ENCODE measurements around the gene ART4. TPM values are rescaled to one million over a fixed set of nuclear protein-coding genes. Genes with fewer than 3 reads are reported as not detected.

The ART4 gene
- total RNA-seq, 2 experiments from 2014 or later: not detected

- DNase-seq: no peak
- no peaks in the 10 kb centered on the region for H3K27me3 Mint-ChIP-seq
- H3K4me1 Mint-ChIP-seq (ENCODE audit: low read depth): peaks cover 10% of the 10 kb centered on the region
- H3K36me3 Mint-ChIP-seq (ENCODE audit: low read depth): peaks cover 25% of the 10 kb centered on the region
- no peaks in the 10 kb centered on the region for H3K9me3 Mint-ChIP-seq
- ChIA-PET POLR2A (interaction anchor here (1.0 to 2.7 kb wide), 3 partner anchors 8 to 13 kb away, joined by 4 to 14 read pairs (median 13); a partner anchor contains a TSS), CTCF (interaction anchor here (1.0 to 4.1 kb wide), 6 partner anchors 7 to 59 kb away, joined by 3 to 17 read pairs (median 6); partner anchors contain the start of genes C12orf60 and WBP11)
- intact Hi-C loops (cut with micrococcal nuclease): no loop called here
- H3K27ac Mint-ChIP-seq: no peak overlapping the region
- no peak for ATAC-seq
- no peak overlapping the region for H3K4me3 Mint-ChIP-seq
- TF ChIP-seq CTCF (IDR thresholded peaks at IDR 0.05): no peak
Measured at GRCh38 chr12:14782756-14783155, 60.6 kb downstream of the ART4 start.

GRCh38 chr12:14781563-14781962 is 61.8 kb downstream of the ART4 start:
- CTCF ChIA-PET: interaction anchor here (0.7 to 4.1 kb wide), 6 partner anchors 8 to 32 kb away, joined by 3 to 12 read pairs (median 4); partner anchors contain the start of genes C12orf60 and WBP11
- intact Hi-C loops (cut with micrococcal nuclease): no loop called here
- ATAC-seq (no peak), DNase-seq (no peak)
- POLR2A ChIA-PET: interaction anchor here (0.7 to 2.7 kb wide), 4 partner anchors 12 to 58 kb away, joined by 3 to 13 read pairs (median 4); partner anchors contain the start of genes C12orf60 and WBP11
- no peak overlapping the region for H3K4me3 Mint-ChIP-seq
- no peaks in the 10 kb centered on the region for H3K9me3 Mint-ChIP-seq
- H3K4me1 Mint-ChIP-seq (ENCODE audit: low read depth): peaks cover 14% of the 10 kb centered on the region
- H3K36me3 Mint-ChIP-seq (ENCODE audit: low read depth): peaks cover 15% of the 10 kb centered on the region
- TF ChIP-seq CTCF (IDR thresholded peaks at IDR 0.05): no peak
- H3K27ac Mint-ChIP-seq: no peak overlapping the region
- H3K27me3 Mint-ChIP-seq: no peaks in the 10 kb centered on the region

- intact Hi-C loops (cut with micrococcal nuclease): no loop called here
- ATAC-seq (no peak), DNase-seq (no peak)
- TF ChIP-seq CTCF (IDR thresholded peaks at IDR 0.05): no peak
- ChIA-PET POLR2A (interaction anchor here (1.4 to 2.7 kb wide), 2 partner anchors 11 to 22 kb away, joined by 5 to 13 read pairs; partner anchors contain the start of genes C12orf60 and WBP11), CTCF (interaction anchor here (1.4 to 4.1 kb wide), 2 partner anchors 19 to 26 kb away, joined by 4 to 12 read pairs; no protein-coding TSS in a partner anchor)
- H3K27me3 Mint-ChIP-seq: no peaks in the 10 kb centered on the region
- peaks cover 14% of the 10 kb centered on the region for H3K36me3 Mint-ChIP-seq (ENCODE audit: low read depth)
- H3K27ac Mint-ChIP-seq: no peak overlapping the region
- no peaks in the 10 kb centered on the region for H3K9me3 Mint-ChIP-seq
- no peak overlapping the region for H3K4me3 Mint-ChIP-seq
- H3K4me1 Mint-ChIP-seq (ENCODE audit: low read depth): peaks cover 21% of the 10 kb centered on the region
Measured at GRCh38 chr12:14780859-14781258, 62.5 kb downstream of the ART4 start.

GRCh38 chr12:14779834-14780233 is 63.5 kb downstream of the ART4 start:
- ChIA-PET POLR2A (interaction anchor here (1.0 to 1.3 kb wide), 2 partner anchors 9 to 181 kb away, joined by 4 to 7 read pairs; a partner anchor contains a TSS), CTCF (interaction anchor here (1.4 to 3.3 kb wide), 2 partner anchors 27 to 215 kb away, joined by 4 to 11 read pairs; no protein-coding TSS in a partner anchor)
- intact Hi-C loops (cut with micrococcal nuclease): no loop called here
- H3K9me3 Mint-ChIP-seq: no peaks in the 10 kb centered on the region
- DNase-seq (no peak), ATAC-seq (no peak)
- no peak overlapping the region for H3K4me3 Mint-ChIP-seq
- no peaks in the 10 kb centered on the region for H3K27me3 Mint-ChIP-seq
- no peak for TF ChIP-seq CTCF (IDR thresholded peaks at IDR 0.05)
- peaks cover 14% of the 10 kb centered on the region for H3K36me3 Mint-ChIP-seq (ENCODE audit: low read depth)
- no peak overlapping the region for H3K27ac Mint-ChIP-seq
- peaks cover 23% of the 10 kb centered on the region for H3K4me1 Mint-ChIP-seq (ENCODE audit: low read depth)

DNA sequence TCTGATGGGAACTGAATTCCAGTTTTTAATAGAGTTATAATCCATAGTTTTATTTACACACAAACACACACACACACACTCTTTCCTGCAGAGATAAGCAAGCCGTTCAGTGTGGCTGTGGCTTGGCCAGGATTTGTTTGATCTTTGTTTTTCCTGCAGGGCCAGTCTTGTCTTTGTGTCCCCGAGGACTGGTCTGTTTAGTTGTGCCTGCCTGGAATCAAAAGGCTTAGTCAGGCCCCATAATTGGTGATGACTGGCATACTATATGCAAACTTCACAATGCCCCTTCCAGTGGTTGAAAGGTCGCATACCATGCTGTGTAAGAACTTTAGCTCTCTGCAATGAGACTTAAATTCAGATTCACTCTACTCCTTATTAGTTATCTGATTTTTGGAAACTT is 66.1 kb downstream of the ART4 start:
- Mint-ChIP-seq H3K4me3 (no peak overlapping the region), H3K27ac (no peak overlapping the region), H3K9me3 (no peaks in the 10 kb centered on the region), H3K36me3 (ENCODE audit: low read depth) (peaks cover 5% of the 10 kb centered on the region), H3K27me3 (no peaks in the 10 kb centered on the region), H3K4me1 (ENCODE audit: low read depth) (peaks cover 28% of the 10 kb centered on the region)
- ChIA-PET CTCF (interaction anchor here (0.9 to 3.3 kb wide), 5 partner anchors 15 to 218 kb away, joined by 3 to 11 read pairs (median 4); no protein-coding TSS in a partner anchor), POLR2A (no interaction called here)
- intact Hi-C loops (cut with micrococcal nuclease): no loop called here
- ATAC-seq (no peak), DNase-seq (no peak)
- no peak for TF ChIP-seq CTCF (IDR thresholded peaks at IDR 0.05)

Measured in activated CD8-positive, alpha-beta T cell treated with anti-CD3 and anti-CD28 coated beads for 36 hours (primary cell).